Stimulated activated CD8-positive, alpha-beta memory T cell treated with anti-CD3 and anti-CD28 coated beads, Interleukin-4, amount 100 ng/mL, for 4 hours (primary cell): ENCODE data around the gene SLC22A6.

Experiments used
- DNase-seq, 2 donors: peaks; one replicate each; pipeline ENCODE4 v3.0.0-alpha.2; 2020; ENCODE audit warnings: low read depth in 2 of 2, low spot score in 1 of 2

The SLC22A6 gene

DNA sequence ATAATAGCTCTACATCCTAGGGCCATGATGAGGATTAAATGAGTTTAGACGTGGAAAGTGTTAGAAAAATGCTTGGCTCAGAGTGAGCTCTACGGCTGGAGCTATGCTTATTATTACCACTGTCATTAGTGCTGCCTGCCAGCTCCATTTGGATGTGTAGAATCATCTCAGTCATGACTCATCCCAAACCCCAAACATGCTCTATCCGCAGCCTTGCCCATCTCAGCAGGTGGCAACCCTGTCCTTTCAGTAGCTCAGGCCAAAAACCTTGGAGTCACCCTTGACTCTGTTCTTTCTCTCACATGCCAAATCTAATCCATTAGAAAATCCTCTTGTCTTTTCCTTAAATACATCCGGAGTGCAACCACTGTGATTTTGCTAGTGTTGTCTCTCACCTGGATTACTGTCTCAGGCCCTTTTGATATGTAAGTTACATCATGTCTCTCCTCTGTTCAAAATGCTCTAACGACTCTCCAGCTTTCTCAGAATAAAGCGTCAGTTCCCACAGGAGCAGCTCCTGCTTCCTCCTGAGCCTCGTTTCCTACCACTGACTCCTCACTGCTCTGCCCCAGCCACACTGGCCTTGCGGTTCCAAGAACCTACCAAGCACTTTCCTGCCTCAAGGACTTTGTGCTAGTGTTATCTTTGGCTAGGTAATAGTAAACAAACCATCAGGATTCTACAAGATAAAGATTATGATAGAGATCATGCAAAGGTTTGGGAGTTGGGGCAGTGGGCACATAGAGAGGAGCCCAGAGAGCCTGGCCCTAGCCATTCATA is 53.1 kb downstream of the SLC22A6 start:
- no peak for DNase-seq

DNA sequence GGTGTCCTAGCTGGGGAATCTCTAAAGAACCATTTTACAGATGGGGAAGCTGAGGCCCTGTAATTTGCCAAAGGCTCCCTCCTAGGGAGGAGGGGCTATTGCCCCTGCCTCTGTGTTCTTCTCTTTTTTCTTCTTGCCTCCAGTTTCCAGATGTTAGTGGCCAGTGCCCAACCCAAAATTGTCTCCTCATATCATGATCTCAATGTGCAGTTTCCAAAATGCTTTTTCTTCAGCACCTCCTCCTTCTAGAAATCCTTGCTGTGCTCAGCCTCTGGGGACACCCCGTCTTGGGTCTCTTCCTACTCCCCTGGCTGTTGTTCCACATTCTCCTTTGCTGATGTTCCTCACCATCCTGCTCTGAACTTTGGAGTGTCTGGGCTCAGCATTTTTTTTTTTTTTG is 54.1 kb downstream of the SLC22A6 start:
- no peak for DNase-seq

DNA sequence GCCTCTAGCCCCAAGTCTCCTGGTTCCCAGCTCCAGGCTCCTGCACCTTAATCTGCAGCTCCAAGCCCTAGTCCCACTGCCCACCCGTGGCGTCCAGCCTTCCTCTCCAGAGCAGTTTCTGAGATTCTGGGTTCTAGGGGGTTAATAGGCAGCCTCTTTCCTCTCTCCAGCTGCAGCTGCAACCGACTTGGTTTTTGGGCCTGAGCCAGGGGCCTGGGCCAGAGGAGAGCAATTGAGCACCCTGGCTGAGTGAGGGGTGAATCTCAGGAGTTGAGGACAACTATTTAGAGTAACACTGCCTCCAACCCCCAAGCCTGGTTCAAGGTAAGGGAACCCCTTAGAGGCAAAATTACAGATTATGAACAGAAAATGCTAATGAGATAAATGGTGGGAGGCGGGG is 54.6 kb downstream of the SLC22A6 start:
- no peak for DNase-seq

GRCh38 chr11:62928011-62928410 is 56.8 kb downstream of the SLC22A6 start:
- DNase-seq = no peak

GRCh38 chr11:62926680-62927455 is 57.9 kb downstream of the SLC22A6 start:
- no peak for DNase-seq
